PC-9 (cell line): Measurements from ENCODE around the gene ZNF846. TPM values are rescaled to one million over a fixed set of nuclear protein-coding genes. Genes with fewer than 3 reads are reported as not detected.

ENCODE experiments used
- BruUV-seq: library from RNA; stranded (reverse); fragments of 400-500 nt; replicated peaks from 2 replicates; lab custom pipeline; 2021; lab: Mats Ljungman, UMichigan
- CTCF ChIA-PET: fragments of 300-600 bp; sonication (Branson Sonifier 250); formaldehyde crosslinking; loops from one replicate; lab custom pipeline; 2022; ENCODE audit warnings: antibody characterized with exemption; lab: Charles Lee
- POLR2A ChIA-PET: fragments of 300-600 bp; sonication (Branson Sonifier 250); formaldehyde crosslinking; loops from one replicate; lab custom pipeline; 2022; ENCODE audit warnings: antibody characterized with exemption; ENCODE audit not compliant: unreplicated experiment; lab: Charles Lee
- DNase-seq, 2 experiments: peaks; one replicate each; pipeline versions ENCODE4 v3.0.0 to v3.0.0-alpha.2; 2015 to 2022; ENCODE audit warnings: mixed read lengths in 1 of 2
- H2AFZ ChIP-seq: fragments of 200-600 bp; sonication (generic); 2 replicates; pipeline ENCODE4 v1.8.1; 2017; ENCODE audit warnings: antibody characterized with exemption
- H3F3A ChIP-seq: fragments of 200-600 bp; sonication (generic); 2 replicates; pipeline ENCODE4 v1.8.1; 2017; ENCODE audit warnings: antibody characterized with exemption, mild to moderate bottlenecking, low read depth; ENCODE audit not compliant: insufficient read depth
- H3K27ac ChIP-seq: fragments of 200-600 bp; sonication (generic); 2 replicates; pipeline ENCODE4 v1.6.1; 2016; ENCODE audit warnings: mixed run types
- H3K27me3 ChIP-seq: fragments of 200-600 bp; sonication (generic); 2 replicates; pipeline ENCODE4 v1.6.1; 2016; ENCODE audit warnings: low read depth, mixed run types; ENCODE audit not compliant: insufficient read depth
- H3K36me3 ChIP-seq: fragments of 200-600 bp; sonication (generic); 2 replicates; pipeline ENCODE4 v1.6.1; 2016; ENCODE audit warnings: low read depth, mixed run types
- H3K4me1 ChIP-seq: fragments of 200-600 bp; sonication (generic); replicated peaks from 2 replicates; pipeline ENCODE4 v1.6.1; 2016; ENCODE audit warnings: mixed run types; ENCODE audit not compliant: insufficient read depth
- H3K4me2 ChIP-seq: fragments of 200-600 bp; sonication (generic); 2 replicates; pipeline ENCODE4 v1.6.1; 2017; ENCODE audit warnings: mixed run types
- H3K4me3 ChIP-seq: fragments of 200-600 bp; sonication (generic); 2 replicates; pipeline ENCODE4 v1.6.1; 2016; ENCODE audit warnings: mixed run types
- H3K79me2 ChIP-seq: fragments of 200-600 bp; sonication (generic); 2 replicates; pipeline ENCODE4 v1.6.1; 2017; ENCODE audit warnings: low read depth, mixed run types
- H3K9me2 ChIP-seq: fragments of 200-600 bp; sonication (generic); 2 replicates; pipeline ENCODE4 v1.8.1; 2017; ENCODE audit warnings: mild to moderate bottlenecking; ENCODE audit not compliant: insufficient read depth
- H3K9me3 ChIP-seq: fragments of 200-600 bp; sonication (generic); 2 replicates; pipeline ENCODE4 v1.8.1; 2016; ENCODE audit warnings: low read depth; ENCODE audit not compliant: insufficient read depth
- H4K20me1 ChIP-seq: fragments of 200-600 bp; sonication (generic); 2 replicates; pipeline ENCODE4 v1.8.1; 2017; ENCODE audit not compliant: insufficient read depth
- EZH2 ChIP-seq: fragments of 200-600 bp; sonication (generic); IDR thresholded peaks from 2 replicates; pipeline ENCODE4 v1.8.0; 2017; ENCODE audit warnings: antibody characterized with exemption, low read depth
- intact Hi-C: fragments of 100-400 bp; cut with micrococcal nuclease; formaldehyde crosslinking; loops from one replicate; pipeline ENCODE4 v1.10.0; 2022; ENCODE audit not compliant: unreplicated experiment
- total RNA-seq: library from RNA; stranded (reverse); gene quantifications from 2 replicates; pipeline ENCODE4 v1.2.3, GENCODE V29; 2021
- TF ChIP-seq, protein P1 (sequence below): fragments of 200-600 bp; sonication (generic); conservative IDR thresholded peaks from 2 replicates; pipeline ENCODE4 v1.6.1; 2017; ENCODE audit warnings: mixed run types, antibody characterized with exemption, mild to moderate bottlenecking, moderate library complexity

Gene ZNF846
- total RNA-seq, 1 experiment from 2014 or later: 8.3 TPM

- Histone ChIP-seq H3K4me1 (peaks cover 18% of the 10 kb centered on the region), H3K4me3 (no peak overlapping the region), H4K20me1 (no peaks in the 10 kb centered on the region), H3K36me3 (no peaks in the 10 kb centered on the region), H3K9me2 (no peaks in the 10 kb centered on the region), H3F3A (peaks cover 17% of the 10 kb centered on the region; the same call in 1 of the 2 replicates), H3K27ac (no peak overlapping the region), H3K4me2 (no peak overlapping the region), H3K79me2 (no peaks in the 10 kb centered on the region), H3K9me3 (no peaks in the 10 kb centered on the region), H2AFZ (no peak overlapping the region), H3K27me3 (no peaks in the 10 kb centered on the region)
- ChIA-PET POLR2A (interaction anchor here (0.5 kb wide), 1 partner anchor 1311 kb away, joined by 15 read pairs; no protein-coding TSS in a partner anchor), CTCF (no interaction called here)
- intact Hi-C loops: no loop called here
- DNase-seq: no peak
- BruUV-seq: no TSS peak
- TF ChIP-seq, protein P1, sequence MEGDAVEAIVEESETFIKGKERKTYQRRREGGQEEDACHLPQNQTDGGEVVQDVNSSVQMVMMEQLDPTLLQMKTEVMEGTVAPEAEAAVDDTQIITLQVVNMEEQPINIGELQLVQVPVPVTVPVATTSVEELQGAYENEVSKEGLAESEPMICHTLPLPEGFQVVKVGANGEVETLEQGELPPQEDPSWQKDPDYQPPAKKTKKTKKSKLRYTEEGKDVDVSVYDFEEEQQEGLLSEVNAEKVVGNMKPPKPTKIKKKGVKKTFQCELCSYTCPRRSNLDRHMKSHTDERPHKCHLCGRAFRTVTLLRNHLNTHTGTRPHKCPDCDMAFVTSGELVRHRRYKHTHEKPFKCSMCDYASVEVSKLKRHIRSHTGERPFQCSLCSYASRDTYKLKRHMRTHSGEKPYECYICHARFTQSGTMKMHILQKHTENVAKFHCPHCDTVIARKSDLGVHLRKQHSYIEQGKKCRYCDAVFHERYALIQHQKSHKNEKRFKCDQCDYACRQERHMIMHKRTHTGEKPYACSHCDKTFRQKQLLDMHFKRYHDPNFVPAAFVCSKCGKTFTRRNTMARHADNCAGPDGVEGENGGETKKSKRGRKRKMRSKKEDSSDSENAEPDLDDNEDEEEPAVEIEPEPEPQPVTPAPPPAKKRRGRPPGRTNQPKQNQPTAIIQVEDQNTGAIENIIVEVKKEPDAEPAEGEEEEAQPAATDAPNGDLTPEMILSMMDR: no peak
- TF ChIP-seq EZH2: no peak
Observed at GRCh38 chr19:9782338-9782737, 13.8 kb upstream of the ZNF846 start.

DNA sequence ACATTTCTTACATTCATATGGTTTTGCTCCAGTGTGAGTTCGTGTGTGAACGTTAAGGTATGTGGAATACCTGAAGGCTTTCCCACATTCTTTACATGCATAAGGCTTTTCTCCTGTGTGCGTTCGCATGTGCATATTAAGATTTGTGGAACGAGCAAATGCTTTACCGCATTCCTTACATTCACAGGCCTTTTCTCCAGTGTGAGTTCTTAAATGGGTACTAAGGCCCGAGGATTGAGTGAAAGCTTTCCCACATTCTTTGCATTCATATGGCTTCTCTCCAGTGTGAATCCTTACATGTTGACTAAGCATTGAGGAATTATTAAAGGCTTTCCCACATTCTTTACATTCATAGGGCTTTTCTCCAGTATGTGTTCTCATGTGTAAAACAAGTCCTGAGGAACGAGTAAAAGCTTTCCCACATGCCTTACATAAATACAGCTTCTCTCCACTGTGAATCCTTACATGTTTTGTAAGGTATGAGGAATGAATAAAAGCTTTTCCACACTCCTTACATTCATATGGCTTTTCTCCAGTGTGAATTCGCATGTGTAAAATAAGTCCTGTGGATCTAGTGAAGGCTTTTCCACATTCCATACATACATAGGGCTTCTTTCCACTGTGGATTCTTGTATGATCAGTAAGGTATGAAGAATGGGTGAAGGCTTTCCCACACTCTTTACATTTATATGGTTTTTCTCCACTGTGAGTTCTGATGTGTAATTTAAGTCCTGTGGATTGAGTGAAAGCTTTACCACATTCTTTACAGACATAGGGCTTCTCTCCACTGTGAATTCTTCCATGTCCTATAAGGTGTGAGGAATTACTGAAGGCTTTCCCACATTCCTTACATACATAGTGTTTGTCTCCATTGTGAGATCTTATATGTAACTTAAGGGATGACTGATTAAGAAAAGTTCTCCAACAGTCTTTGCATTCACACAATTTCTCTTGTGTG lies 10.7 kb downstream of the ZNF846 start:
- 0 out of 2 replicates have a peak, but pooled peaks cover 12% of the 10 kb centered on the region for H3K36me3 ChIP-seq
- no peak overlapping the region for H3K4me3 ChIP-seq
- no peaks in the 10 kb centered on the region for H3K27me3 ChIP-seq
- no peaks in the 10 kb centered on the region for H3K9me2 ChIP-seq
- H4K20me1 ChIP-seq: no peaks in the 10 kb centered on the region
- ChIA-PET POLR2A (no interaction called here), CTCF (no interaction called here)
- no TSS peak for BruUV-seq
- H2AFZ ChIP-seq: no peak overlapping the region
- intact Hi-C loops: no loop called here
- H3K4me1 ChIP-seq: no peaks in the 10 kb centered on the region
- H3K79me2 ChIP-seq: no peaks in the 10 kb centered on the region
- DNase-seq: no peak
- H3K9me3 ChIP-seq: peaks cover 52% of the 10 kb centered on the region
- H3K27ac ChIP-seq: no peak overlapping the region
- H3F3A ChIP-seq: no peaks in the 10 kb centered on the region
- no peak for TF ChIP-seq EZH2
- TF ChIP-seq, protein P1: no peak
- no peak overlapping the region for H3K4me2 ChIP-seq

DNA sequence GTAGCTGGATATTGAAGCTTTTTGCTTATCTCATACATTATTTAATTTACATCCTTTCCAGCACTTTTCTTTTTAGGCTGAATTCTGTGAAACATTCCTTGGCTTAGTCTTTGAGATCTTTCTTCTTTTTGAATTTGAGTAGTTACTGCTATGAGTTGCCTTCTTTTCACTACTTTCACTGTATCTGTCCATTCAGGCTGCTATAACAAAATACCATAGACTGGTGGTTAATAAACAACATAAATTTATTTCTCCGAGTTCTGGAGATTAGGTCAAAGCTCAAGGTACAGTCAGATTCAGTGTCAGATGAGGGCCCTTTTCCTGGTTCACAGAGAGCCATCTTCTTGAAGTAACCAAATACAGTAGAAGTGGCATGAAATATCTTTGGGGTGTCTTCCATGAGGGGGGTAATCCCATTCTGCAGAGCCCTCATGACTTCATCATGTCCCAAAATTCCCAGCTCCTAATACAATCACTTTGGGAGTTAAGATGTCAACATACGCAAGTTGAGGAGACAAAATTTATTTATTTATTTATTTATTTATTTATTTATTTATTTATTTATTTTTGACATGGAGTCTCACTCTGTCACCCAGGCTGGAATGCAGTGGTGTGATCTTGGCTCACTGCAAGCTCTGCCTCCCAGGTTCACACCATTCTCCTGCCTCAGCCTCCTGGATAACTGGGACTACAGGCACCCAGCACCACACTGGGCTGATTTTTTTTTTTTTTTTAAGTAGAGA lies 15.7 kb downstream of the ZNF846 start:
- no peak for TF ChIP-seq EZH2
- TF ChIP-seq, protein P1: no peak
- Histone ChIP-seq H3F3A (no peaks in the 10 kb centered on the region), H3K4me3 (no peak overlapping the region), H3K9me3 (peaks cover 34% of the 10 kb centered on the region), H3K27me3 (no peaks in the 10 kb centered on the region), H2AFZ (no peak overlapping the region), H4K20me1 (no peaks in the 10 kb centered on the region), H3K4me2 (no peak overlapping the region), H3K36me3 (0 out of 2 replicates have a peak, but pooled peaks cover 4% of the 10 kb centered on the region), H3K79me2 (no peaks in the 10 kb centered on the region), H3K4me1 (no peaks in the 10 kb centered on the region), H3K27ac (no peak overlapping the region), H3K9me2 (no peaks in the 10 kb centered on the region)
- ChIA-PET POLR2A (no interaction called here), CTCF (no interaction called here)
- no TSS peak for BruUV-seq
- DNase-seq: no peak
- intact Hi-C loops: no loop called here
